Globus pallidus (tissue), 1 donor: ENCODE data around the gene CP.
"Not testable (repeated sequence)": the region's sequence is repeated elsewhere in the genome, so short reads cannot be mapped to it uniquely, and the experiment has no call there.

ENCODE experiments used
- DNase-seq: peaks from one replicate; pipeline ENCODE4 v3.0.0-alpha.2; 2015; ENCODE audit warnings: low spot score

CP gene

DNA sequence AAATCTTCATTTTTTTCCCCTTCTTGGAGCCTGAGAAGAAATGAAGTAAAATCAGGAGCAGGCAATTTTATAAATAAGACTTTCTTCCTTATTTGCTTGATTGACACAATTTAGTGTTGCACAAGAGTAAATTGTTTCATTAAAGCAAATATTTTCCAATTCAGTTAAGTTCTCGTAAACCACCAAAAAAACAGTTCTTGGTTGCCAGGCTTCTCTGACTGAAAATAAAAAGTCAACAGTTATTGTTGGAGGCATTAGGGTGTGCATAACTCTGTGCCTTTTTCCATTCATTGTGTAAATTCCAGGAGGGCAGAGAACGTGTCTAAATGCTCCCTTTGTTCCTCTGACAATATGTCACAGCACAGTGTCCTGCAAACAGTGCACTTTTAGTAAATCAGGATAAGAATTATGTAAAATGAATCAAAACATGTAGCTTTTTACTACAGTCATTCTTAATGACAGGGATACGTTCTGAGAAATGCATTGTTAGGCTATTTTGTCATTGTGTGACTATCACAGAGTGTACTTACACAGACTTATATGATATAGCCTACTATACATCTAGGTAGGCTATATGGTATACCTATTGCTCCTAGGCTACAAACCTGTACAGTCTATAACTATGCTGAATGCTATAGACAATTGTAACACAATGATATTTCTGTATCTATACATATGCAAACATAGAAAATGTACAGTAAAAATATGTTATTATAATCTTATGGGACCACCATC, at the start of gene CP:
CP (minus strand) TSS at position 47 of the 735 bp plus-strand sequence; CDS start at position 10, 37 bp downstream.
- no peak for DNase-seq

DNA sequence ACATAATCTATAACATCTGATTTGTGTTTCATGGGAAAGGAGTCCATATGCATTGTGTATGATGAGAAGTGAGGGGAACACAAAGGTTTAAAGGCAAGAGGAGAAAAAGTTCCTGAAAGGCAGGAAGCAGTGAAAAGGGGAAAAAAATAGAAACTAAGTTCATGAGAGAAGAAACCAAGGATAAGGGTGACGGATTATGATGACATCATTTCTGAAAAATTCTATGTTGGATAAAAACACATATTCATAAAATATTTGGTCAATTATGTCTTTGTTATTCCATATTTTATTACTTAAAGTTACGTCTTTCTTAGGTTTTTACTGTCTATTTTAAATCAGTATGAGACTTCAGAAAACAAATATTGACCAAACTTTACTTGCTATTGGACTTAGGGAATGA, 48.6 kb upstream of the CP start:
- no peak for DNase-seq

DNA sequence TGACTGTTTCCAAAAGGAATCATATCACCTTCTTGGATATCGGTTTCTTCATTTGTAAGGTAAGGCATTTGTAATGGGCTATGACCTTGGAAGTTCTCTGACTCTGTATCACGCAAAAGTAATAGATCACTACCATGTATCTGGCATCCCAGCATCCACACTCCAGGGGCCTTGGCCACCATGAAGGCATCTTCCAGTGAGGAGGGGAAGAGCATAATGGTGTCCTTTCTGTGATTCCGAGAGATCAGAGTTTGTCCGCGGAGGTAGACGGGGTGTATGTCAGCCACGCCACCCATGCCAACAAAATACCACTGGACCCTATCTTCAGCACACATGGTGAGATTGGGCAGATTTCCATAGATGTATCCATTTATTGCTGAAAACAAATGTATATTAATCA, 48.1 kb upstream of the CP start:
- DNase-seq: no peak

DNA sequence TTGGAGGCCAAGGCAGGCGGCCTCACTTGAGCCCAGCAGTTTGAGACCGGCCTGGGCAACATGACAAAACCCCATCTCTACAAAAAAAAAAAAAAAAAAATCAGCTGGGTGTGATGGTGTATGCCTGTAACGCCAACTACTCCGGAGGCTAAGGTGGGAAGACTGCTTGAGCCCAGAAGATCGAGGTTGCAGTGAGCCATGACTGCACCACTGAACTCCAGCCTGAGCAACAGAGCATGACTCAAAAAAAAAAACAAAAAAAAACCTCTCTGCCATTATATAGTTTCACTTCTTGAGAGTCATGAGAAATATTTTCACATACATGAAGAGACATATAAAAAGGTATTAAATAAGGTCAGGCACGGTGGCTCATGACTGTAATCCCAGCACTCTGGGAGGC, 45.9 kb upstream of the CP start:
- DNase-seq: no peak

DNA sequence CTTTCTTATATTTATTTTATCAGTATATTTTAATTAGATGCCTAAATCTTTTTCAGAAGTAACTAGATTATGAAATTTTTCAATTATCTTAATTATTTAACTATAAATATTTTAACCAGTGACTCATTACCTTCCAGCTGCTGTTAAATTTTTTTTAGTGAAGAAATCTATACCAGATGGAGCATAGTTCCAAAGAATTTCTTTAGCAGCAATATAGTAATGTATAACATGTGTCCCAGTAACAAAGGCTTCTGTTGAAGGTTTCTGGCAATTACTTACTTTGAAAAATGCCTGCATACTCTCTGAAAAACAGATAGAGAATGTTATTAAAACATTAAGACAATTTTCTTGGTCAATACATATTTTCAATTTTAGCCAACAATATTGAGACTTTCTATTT, 45.1 kb upstream of the CP start:
- no peak for DNase-seq

DNA sequence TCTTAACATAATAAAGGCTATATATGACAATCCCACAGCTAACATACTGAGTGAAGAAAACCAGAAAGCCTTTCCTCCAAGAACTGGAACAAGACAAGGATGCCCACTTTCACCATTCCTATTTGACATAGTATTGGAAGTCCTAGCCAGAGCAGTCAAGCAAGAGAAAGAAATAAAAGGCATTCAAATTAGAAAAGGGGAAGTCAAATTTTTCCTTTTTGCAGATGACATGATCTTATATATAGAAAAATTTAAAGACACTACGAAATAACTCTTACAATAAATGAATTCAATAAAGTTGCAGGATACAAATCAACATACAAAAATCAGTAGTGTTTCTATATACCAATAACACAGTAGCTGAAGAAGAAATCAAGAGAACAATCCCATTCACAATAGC, 42.2 kb upstream of the CP start:
- DNase-seq: no peak

DNA sequence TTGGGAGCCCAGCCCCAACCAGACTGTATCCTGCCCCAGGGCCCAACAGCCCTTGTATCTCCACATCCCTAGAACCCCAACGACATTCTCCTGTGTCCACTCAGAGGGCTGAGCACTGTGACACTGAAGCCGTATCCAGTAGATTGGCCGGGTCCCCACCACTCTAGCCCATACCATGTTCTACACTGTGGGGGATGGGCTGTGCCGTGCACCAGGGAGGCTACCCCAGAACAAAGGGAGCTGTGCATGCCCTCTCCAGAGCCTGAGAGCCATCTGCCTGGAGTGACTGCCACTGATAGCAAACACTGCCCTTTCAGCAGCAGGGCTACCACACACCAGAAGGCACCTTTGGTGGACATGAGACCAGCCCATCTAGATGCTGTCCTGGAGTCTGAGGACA, 37.1 kb upstream of the CP start:
- DNase-seq: no peak

DNA sequence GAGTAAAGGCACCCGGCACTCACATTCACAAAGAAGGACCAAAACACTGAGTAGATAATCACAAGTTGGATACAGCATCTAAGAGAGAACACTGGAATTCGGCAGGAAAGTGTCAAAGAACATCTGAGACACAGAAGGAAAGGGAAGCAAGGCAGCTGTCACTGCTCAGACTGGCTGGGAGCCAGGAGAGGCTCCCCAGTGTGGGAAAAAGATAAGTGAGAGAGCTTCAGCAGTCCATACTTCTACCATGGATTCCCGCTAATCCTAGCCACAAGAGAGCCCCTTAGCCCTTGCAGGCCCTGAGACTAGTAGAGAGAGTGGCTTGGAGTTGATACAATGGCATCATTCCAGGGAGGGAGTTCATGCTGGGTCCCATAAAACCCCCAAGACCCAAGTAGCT, 36.7 kb upstream of the CP start:
- no peak for DNase-seq

DNA sequence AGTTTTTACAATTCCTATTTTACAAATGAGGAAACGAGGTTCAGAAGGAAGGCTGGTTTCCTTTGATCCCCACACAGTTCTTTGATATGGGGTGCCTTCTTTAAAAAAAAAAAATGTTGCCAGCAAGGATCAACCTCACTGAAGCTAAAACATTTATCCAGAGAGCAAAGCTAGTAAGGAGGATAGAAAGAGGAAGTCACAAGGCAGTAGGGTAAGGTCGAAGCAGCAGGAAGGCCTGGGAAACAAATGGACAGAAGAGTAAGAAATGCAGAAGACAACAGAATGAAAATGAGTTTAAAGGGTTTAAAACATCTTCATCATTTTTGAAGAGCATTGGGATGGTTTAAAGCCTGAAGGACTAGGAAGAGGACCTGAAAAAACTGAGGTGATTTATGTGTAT, 30.6 kb upstream of the CP start:
- DNase-seq: no peak

DNA sequence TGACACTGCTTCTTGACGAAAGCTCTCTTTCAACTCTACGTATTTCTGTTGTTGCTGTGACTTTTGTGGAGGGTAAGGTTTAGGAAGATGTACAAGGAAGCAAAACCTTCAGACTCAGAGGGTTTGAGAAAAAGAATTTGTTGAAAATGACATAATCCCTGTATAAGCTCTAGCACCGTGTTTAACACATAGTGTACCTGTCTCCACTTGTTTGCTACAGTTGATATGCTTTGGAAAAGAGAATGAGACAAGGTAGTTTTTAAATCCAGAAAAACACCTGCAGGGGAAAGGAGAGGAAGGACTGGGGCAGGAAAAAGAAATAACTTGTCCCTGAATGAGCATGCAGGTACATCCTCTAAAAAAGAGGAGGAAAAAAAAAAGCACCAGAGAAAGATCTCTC, 29.6 kb upstream of the CP start:
- no peak for DNase-seq

DNA sequence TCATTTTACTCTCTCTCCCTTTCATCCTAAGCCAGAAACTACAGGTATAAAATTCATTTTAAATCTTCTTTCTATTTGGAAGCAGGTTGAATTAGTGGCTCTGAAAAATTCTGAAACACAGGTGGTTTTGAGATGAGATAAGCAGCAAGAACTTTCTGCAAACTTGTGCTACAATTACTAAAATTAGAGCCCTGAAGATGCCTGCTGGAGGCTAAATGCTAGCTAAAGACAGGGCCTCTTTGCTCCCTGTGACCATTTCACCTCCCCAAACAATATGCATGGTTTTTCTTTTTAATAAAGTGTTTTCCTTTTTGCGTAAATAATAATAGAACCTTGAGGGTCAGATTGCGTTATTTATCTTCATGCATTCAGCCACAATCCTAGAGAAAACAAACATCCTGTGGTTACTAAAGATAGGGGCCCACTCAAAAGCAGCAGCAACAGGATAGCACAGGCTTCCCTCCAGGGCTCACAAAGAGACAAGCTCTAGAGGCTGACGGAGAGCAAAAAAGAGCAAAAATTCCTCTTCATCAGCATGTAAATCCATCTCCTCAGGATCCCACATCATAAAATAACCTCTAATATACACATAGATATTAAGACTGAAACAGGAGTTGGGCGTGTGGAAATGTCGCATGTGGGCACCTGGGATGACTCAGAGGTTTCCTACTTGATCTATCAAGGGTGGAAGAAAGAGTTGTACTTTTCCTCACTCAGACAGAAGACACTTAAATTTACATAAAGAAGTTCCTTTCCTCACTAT, 26.5 kb upstream of the CP start:
- DNase-seq: no peak

DNA sequence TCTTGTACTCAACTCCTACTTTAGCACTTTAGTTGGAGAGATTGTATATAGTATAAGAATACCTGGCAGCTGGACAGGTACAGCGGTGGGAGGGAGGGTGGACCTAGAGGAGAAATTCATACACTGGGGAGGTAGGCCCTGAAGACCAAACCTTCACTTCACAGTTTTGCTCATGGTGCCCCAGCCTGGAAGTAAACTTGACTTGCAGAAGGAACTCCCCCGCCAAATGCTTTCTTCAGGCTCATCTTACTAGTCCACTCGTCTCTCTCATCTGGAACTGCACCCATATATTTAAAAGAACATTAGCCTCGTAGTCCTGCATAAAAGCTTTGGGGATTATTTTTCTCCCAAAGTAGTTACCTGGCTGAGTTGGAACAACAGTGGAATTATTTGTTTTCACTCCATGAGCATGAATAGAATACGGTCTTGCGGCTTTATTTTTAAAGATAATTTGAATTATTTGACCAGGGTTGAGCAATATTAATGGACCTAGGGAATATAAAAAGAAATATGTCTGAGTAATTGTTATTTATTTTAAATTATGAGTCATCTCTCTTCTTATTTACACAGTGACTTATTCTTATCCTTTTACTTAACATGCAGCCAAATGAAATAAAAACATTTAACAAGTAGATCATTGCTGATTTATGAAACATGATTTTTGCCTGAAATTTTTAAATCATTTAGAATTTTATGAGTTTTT, 25.5 kb upstream of the CP start:
- no peak for DNase-seq

DNA sequence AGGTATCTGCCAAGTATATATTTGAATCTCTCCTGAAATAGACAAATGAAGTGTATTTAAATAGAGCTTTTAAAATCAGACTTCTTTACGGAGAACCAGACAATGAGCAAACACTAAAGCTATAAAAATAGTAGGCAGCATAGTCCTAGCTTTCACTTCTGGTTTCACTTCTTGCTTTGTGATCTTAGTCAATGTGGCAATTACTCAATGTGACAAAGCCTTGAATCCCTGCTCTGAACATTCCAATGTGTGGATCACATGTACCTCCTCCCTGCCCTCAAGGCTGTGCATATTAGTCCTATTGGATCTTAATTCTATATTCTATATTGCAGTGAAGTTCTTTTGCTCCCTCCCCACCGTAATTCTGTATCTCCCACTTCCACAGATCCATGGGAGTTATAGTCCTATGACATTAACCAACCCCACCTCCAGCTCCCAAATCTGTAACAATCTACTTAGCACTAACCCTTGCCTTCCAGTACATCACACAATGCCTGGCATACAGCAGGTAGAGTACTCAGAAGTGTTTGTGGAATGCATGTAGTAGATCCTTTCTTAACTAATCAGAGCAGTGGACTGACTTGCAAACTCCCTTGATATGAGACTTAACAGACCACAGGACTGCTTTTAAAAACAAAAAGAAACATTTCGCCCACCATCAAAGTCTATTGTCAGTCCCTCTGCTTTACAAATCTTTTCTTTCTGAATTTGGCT, 24.3 kb upstream of the CP start:
- peak; percentile 26 for DNase-seq

DNA sequence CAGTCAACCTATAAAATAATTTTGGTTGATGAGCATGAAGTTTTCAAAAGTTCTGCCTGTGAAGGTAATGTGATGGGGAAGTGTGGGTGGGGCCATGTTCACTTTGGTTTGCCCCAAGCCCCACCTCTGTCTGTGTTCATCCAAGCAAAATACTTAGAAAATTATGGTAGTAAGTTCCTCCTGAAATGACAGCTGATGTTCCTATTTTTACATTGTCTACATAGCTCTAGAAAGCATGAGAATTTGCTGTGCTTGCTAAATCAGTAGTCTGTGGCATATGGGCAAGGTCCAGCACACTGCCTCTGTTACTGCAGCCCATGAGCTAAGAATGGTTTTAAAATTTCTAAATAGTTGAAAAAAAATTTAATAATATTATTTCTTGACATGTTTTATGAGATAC, 21.9 kb upstream of the CP start:
- DNase-seq: no peak

DNA sequence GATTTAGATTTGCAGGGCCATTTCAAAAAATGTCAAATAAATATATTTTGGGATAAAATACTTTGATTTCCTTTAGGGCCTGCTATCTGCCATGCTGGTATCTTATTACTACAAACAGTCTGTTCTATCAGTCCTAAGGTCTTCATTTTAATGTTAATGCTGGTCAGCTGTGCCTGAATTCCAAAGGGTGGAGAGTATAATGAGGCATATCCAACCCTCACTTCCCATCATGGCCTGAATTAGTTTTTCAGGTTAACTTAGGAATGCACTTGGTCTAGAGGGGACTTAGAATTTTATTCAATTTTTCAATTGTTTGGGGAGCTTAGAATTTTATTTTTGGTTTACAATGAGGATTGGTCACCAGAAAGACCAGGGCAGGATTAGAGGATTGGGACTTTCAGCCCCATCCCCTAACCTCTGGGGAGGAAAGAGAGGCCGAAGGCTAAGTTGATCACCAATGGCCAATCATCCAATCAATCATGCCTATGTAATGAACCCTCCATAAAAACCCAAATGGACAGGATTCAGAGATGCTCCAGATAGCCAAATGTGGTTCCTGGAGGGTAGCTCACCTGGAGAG, 17.8 kb upstream of the CP start:
- DNase-seq: no peak

DNA sequence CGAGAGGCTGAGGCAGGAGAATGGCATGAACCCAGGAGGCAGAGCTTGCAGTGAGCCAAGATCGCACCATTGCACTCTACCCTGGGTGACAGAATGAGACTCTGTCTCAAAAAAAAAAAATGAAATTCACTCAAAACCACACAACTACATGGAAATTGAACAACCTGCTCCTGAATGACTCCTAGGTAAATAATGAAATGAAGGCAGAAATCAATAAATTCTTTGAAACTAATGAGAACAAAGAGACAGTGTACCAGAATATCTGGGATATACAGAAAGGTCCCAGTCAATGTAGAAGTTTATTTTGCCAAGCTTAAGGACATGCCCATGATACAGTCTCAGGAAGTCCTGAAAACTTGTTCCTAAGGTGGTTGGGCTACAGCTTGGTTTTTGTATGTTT, 16.6 kb upstream of the CP start:
- not testable (repeated sequence) for DNase-seq

DNA sequence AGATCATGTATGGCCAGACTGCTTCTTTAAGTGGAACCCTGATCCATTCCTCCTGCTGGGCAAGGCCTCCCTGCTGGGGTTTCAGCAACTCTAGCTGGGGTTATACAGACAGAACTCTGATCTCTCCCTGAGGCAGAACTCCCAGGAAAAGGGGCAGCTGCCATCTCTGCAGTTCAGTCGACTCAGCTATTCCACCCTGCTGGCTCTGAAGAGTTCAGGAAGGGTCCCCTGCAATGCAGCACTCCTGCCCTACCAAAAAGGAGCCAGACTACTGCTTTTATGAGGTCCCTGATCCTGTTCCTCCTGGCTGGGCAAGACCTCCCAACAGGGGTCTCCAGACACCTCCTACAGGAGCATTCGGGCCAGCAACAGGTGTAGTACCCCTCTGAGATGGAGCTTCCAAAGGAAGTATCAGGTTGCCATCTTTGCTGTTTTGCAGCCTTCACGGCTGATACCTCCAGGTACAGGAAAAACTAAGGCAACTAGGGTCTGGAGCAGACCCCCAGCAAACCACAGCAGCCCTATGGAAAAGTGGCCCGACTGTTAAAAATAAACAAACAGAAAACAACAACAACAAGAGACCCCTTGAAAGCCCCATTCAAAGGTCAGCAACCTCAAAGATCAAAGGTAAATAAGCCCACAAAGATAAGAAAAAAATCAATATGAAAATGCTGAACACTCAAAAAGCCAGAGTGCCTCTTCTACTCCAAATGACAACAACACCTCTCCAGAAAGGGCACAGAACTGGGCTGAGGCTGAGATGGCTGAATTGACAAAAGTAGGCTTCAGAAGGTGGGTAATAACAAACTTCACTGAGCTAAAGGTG, 14.2 kb upstream of the CP start:
- no peak for DNase-seq

DNA sequence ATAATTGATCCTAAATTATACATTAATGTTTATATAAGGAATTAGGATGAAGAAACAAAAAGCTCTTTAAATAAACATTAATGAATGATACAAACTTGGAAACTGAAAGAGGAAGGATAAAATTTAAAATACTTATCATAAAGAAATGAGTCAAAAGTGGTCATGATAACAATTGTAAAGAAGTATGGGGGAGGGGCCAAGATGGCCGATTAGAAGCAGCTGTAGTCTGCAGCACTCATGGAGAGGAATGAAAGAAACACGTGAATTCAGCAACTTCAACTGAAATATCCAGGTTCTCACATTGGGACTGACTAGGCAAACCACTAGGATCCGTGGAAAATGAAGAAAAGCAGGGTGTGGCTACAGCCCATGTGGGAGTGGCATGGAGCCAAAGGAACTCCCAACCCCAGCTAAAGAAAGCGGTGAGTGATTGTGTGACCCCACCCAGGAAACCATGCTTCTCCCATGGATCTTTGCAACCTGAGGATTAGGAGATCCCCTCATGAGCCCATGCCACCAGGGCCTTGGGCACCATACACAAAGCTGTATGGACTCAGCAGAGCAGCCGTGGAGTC, 13.1 kb upstream of the CP start:
- DNase-seq: no peak

DNA sequence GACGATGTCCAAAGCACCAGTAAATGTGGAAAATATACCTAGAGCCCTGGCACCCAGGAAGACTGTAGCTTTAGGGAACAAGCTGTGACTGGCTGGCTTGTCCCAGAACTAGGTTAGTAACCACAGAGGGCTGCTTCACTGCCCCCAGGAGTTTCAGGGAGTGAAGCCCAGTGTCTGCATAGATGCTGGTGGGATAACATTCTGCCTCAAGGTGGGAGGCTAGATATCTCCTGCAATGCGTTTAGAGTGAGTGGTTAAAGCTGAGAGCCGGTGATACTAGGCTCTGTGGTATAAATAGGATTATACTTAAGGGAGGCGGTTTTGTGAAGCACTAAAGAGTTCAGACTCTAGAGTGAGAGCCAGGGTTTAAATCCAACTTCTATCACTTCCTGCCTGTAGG, 11.7 kb upstream of the CP start:
- DNase-seq: no peak

DNA sequence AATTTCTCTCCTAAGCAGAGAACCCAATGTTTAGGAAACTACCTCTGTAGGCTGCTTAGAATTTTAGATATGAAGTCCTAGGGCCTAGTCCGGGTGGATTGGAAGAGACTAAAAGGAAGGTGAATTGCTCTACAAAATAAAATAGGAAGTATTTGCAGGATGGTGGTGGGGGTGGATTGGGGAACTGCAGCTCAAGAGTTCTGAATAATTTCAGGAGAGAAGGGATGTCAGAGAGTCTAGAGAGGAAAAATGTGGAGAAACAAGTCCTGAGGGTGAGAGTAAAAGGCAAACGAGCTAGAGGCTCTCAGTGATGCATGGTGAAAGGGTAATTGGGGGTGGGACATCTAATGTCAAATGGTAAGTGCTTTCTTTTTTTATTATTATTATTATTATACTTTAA, 10.2 kb upstream of the CP start:
- no peak for DNase-seq
